ENCODE measurements around the gene CABLES2.
A peak's percentile ranks its signal among the peaks of the same experiment; 100 is the strongest.

CABLES2 gene

GRCh38 chr20:62407221-62407992, at the start of gene CABLES2:
Gene CABLES2 (minus strand): TSS chr20:62407285. CDS start chr20:62407276, 9 bp downstream.
- DNase-seq = peak; percentile 80 to 90 (median 86)

- DNase-seq = no peak
These were observed 48.8 kb upstream of the CABLES2 start for GRCh38 chr20:62455929-62456328.

GRCh38 chr20:62454904-62455636, 48.0 kb upstream of the CABLES2 start:
- DNase-seq = no peak

GRCh38 chr20:62453186-62453808, 46.2 kb upstream of the CABLES2 start:
- no peak for DNase-seq

- no peak for DNase-seq
These were observed 45.5 kb upstream of the CABLES2 start for GRCh38 chr20:62452475-62453095.

- DNase-seq = no peak
These were observed 44.9 kb upstream of the CABLES2 start for GRCh38 chr20:62451970-62452369.

- DNase-seq = no peak
These were observed 44.2 kb upstream of the CABLES2 start for GRCh38 chr20:62451156-62451767.

GRCh38 chr20:62449951-62450691, 43.0 kb upstream of the CABLES2 start:
- no peak for DNase-seq

- no peak for DNase-seq
These were observed 41.7 kb upstream of the CABLES2 start for GRCh38 chr20:62448788-62449187.

- DNase-seq = no peak
These were observed 41.0 kb upstream of the CABLES2 start for GRCh38 chr20:62448038-62448437.

GRCh38 chr20:62446888-62447869, 40.1 kb upstream of the CABLES2 start:
- no peak for DNase-seq

- no peak for DNase-seq
These were observed 39.4 kb upstream of the CABLES2 start for GRCh38 chr20:62446481-62446880.

GRCh38 chr20:62445553-62446340, 38.7 kb upstream of the CABLES2 start:
- DNase-seq = no peak

- DNase-seq = no peak
These were observed 37.2 kb upstream of the CABLES2 start for GRCh38 chr20:62444286-62444685.

GRCh38 chr20:62441987-62442539, 35.0 kb upstream of the CABLES2 start:
- no peak for DNase-seq

GRCh38 chr20:62439218-62439617, 32.1 kb upstream of the CABLES2 start:
- no peak for DNase-seq

- DNase-seq = no peak
These were observed 30.8 kb upstream of the CABLES2 start for GRCh38 chr20:62437927-62438326.

- DNase-seq = no peak
These were observed 30.4 kb upstream of the CABLES2 start for GRCh38 chr20:62437496-62437895.

- no peak for DNase-seq
These were observed 29.6 kb upstream of the CABLES2 start for GRCh38 chr20:62436692-62437091.

Measured in stimulated activated naive CD4-positive, alpha-beta T cell (primary cell).